Right lobe of liver (tissue), 6 donors: ENCODE data around the gene PALMD. TPM values are rescaled to one million over a fixed set of nuclear protein-coding genes. Genes with fewer than 3 reads are reported as not detected.
A peak's percentile ranks its signal among the peaks of the same experiment; 100 is the strongest.

Experiments
- ATAC-seq, 4 donors: fragments of 200-7000 bp; cut with Tn5 transposase; one replicate each; pipeline ENCODE4 v1.9.1; 2020; ENCODE audit warnings: mild to moderate bottlenecking in 4 of 4, moderate library complexity in 4 of 4
- DNase-seq, 3 donors: peaks; one replicate each; pipeline ENCODE4 v3.0.0-alpha.2; 2020
- H3K27ac ChIP-seq, 3 donors: fragments of 200-600 bp; one replicate each; pipeline ENCODE4 v1.8.0; 2022
- H3K27me3 ChIP-seq, 2 donors: fragments of 200-600 bp; one replicate each; pipeline ENCODE4 v1.8.0; 2022
- H3K36me3 ChIP-seq, 4 donors: fragments of 200-600 bp; sonication (generic) in 1 of 4; one replicate each; pipeline versions ENCODE4 v1.5.1 to v1.8.0; 2017 to 2022; ENCODE audit warnings: control low read depth in 1 of 4
- H3K4me1 ChIP-seq, 4 donors: fragments of 200-600 bp; sonication (generic) in 1 of 4; one replicate each; pipeline versions ENCODE4 v1.5.1 to v1.8.0; 2017 to 2022; ENCODE audit warnings: control low read depth in 1 of 4
- H3K4me3 ChIP-seq, 3 donors: fragments of 200-600 bp; one replicate each; pipeline ENCODE4 v1.8.0; 2022
- H3K9me3 ChIP-seq, 4 donors: fragments of 200-600 bp; sonication (generic) in 1 of 4; one replicate each; pipeline versions ENCODE4 v1.5.1 to v1.8.0; 2017 to 2022; ENCODE audit warnings: control low read depth in 1 of 4
- POLR2A ChIP-seq: fragments of 450-650 bp; IDR thresholded peaks from one replicate; pipeline ENCODE4 v1.6.1; 2017; ENCODE audit warnings: antibody characterized with exemption, mild to moderate bottlenecking
- WGBS: methylation state at CpG from one replicate; pipeline ENCODE4 v1.1.6; 2018; ENCODE audit warnings: low coverage, low lambda C conversion rate; ENCODE audit not compliant: insufficient coverage; ENCODE audit errors: missing lambda C conversion rate; 5-methylcytosine and 5-hydroxymethylcytosine counted together
- intact Hi-C, 2 donors: fragments of 100-400 bp; cut with DNase I; formaldehyde crosslinking; loops; one replicate each; pipeline versions ENCODE4 v1.11.2 to v1.14.1; 2022
- total RNA-seq, 6 experiments: library from RNA; depleted of rRNA in 2 of 6; stranded (reverse); fragments of >200 nt in 2 of 6; fragmentation: NEBNext Ultra II Directional in 3 of 6; extraction: Animal tissue kit (Norgen Biotek cat#: 25700) in 3 of 6; gene quantifications; one replicate each; pipeline versions ENCODE4 v1.1.0 to v1.2.4, GENCODE V29; 2016 to 2023
- TF ChIP-seq, protein P1 (sequence below), 4 donors: fragments of 200-600 bp in 3 of 4; fragments of 450-650 bp in 1 of 4; IDR thresholded peaks; one replicate each; pipeline versions ENCODE4 v1.5.1 to v1.8.0; 2016 to 2022; ENCODE audit warnings: antibody characterized with exemption in 4 of 4, mild to moderate bottlenecking in 2 of 4
- donor health status: DM: no; HTN: yes; CAD: no.
- donor health status: DM: no; HTN: no; CAD: no.
- donor health status: DM: no; HTN: no; CAD: no.
- donor health status: DM: no; HTN: yes; CAD: no.
- donor health status: DM: no; HTN: yes; CAD: no.

The PALMD gene
- total RNA-seq, 6 experiments from 2014 or later = 15.0 to 21.1 (median 18.2) TPM

DNA sequence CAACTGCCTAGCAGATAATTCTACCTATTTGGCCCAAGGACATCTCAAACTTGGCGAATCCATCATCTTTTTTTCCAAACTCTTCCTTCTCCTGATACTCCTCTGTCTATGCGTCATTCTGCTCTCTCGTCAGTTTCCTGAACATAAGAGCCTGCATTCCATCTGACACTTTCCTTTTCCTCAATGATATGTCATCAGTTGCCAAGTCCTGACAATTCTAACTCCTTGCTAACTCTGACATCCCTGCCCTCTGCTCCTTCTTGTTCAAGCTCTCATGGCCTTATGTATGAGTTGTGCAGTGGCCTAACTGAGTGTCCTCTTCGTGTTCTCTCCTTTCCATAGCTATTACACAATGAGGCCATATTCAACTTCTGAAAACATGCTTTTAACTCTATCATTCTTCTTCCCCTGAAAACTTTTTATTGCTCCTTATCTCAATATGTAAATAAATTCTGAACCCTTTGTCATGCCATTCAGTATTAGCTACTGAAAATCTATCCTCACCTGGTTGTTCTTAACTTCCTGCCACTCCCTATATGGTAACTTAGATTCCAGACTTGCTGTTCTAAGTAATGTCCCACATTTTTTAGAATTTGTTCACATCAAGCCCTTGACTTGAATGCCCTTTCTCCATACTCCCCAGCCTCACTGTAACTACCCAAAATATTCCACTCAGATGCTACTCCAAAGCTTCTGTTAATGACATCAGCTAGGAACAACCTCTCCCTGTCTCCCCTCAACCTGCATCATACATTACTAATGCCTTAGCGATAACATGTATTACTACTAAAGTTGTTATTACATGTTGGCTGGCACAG is 11.5 kb downstream of the PALMD start:
- Histone ChIP-seq H3K36me3 (no peaks in the 10 kb centered on the region), H3K4me3 (no peak overlapping the region), H3K27me3 (no peaks in the 10 kb centered on the region), H3K9me3 (no peaks in the 10 kb centered on the region), H3K4me1 (peaks cover 0 to 41% (median 11%) of the 10 kb centered on the region in 4 donors), H3K27ac (peak overlapping the region in 1 of 3 donors; percentile 12)
- ATAC-seq (peak in 3 of 4 donors; percentile 32 to 59 (median 53)), DNase-seq (no peak)
- intact Hi-C loops = no loop called here
- 59% methylated on average over 5 of the region's 5 CpGs for WGBS
- no peak for TF ChIP-seq POLR2A
- TF ChIP-seq, protein P1, sequence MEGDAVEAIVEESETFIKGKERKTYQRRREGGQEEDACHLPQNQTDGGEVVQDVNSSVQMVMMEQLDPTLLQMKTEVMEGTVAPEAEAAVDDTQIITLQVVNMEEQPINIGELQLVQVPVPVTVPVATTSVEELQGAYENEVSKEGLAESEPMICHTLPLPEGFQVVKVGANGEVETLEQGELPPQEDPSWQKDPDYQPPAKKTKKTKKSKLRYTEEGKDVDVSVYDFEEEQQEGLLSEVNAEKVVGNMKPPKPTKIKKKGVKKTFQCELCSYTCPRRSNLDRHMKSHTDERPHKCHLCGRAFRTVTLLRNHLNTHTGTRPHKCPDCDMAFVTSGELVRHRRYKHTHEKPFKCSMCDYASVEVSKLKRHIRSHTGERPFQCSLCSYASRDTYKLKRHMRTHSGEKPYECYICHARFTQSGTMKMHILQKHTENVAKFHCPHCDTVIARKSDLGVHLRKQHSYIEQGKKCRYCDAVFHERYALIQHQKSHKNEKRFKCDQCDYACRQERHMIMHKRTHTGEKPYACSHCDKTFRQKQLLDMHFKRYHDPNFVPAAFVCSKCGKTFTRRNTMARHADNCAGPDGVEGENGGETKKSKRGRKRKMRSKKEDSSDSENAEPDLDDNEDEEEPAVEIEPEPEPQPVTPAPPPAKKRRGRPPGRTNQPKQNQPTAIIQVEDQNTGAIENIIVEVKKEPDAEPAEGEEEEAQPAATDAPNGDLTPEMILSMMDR (IDR thresholded peaks at IDR 0.05) = no peak

DNA sequence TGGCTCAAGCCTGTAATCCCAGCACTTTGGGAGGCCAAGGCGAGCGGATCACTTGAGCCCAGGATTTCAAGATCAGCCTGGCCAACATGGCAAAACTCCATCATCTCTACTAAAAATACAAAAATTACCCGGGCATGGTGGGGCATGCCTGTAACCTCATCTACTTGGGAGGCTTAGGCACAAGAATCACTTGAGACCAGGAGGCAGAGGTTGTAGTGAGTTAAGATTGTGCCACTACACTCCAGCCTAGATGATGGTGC is 12.0 kb downstream of the PALMD start:
- H3K36me3 ChIP-seq = no peaks in the 10 kb centered on the region
- ATAC-seq (no peak), DNase-seq (no peak)
- H3K27ac ChIP-seq = no peak overlapping the region
- intact Hi-C loops = no loop called here
- TF ChIP-seq, protein P1 (IDR thresholded peaks at IDR 0.05) = no peak
- TF ChIP-seq POLR2A = no peak
- no peaks in the 10 kb centered on the region for H3K27me3 ChIP-seq
- 100% methylated on average over 3 of the region's 3 CpGs for WGBS
- H3K4me3 ChIP-seq = no peak overlapping the region
- no peaks in the 10 kb centered on the region for H3K9me3 ChIP-seq
- H3K4me1 ChIP-seq = peaks cover 0 to 41% (median 8%) of the 10 kb centered on the region in 4 donors

DNA sequence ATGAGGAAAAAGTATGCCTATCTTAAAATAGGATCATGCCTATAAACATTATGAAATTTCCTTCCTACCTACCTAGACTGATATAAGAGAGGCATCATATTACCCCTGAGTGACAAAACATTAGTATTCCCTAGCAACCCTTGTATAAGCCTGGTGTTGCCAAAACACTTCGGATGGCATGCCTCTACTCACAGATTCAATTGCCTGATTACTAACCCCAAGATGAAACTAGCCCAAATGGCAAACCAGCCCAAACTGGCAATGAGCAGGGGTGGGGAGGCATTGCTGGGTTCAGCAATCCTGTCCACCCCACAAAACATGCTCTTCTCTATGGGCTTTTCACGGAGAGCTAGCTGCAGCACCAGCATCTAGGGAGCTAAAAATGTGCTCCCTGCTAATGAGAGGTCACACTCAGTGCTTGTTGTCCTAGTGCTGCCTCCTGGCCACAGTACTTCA is 13.9 kb downstream of the PALMD start:
- Histone ChIP-seq H3K36me3 (no peaks in the 10 kb centered on the region), H3K4me3 (no peak overlapping the region), H3K4me1 (peaks cover 0 to 30% (median 0%) of the 10 kb centered on the region in 4 donors), H3K27me3 (no peaks in the 10 kb centered on the region), H3K9me3 (no peaks in the 10 kb centered on the region), H3K27ac (peak overlapping the region in 1 of 3 donors; percentile 4)
- ATAC-seq = peak in 3 of 4 donors; percentile 19 to 69 (median 26)
- WGBS = 43% methylated on average over 1 of the region's 2 CpGs
- intact Hi-C loops = no loop called here
- DNase-seq = no peak
- TF ChIP-seq, protein P1 (IDR thresholded peaks at IDR 0.05) = no peak
- TF ChIP-seq POLR2A = no peak

DNA sequence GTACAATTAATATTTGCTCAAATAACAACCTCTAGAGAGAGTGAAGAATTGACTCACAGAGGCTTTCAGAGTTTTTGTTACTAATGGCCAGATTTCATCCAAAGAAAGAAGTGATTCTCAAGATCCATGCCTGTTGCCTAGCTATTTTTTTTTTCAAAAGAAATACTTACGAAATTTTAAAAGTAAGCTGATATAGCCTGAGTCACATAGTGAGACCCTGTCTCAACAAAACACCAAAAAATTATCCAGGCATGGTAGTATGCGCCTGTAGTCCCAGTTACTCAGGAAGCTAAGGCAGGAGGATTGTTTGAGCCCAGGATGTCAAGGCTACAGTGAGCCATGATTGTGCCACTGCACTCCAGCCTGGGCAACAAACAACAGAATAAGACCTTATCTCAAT is 14.6 kb downstream of the PALMD start:
- H3K27me3 ChIP-seq = no peaks in the 10 kb centered on the region
- WGBS = 90% methylated on average over 2 of the region's 2 CpGs
- DNase-seq (no peak), ATAC-seq (no peak)
- TF ChIP-seq POLR2A = no peak
- peaks cover 0 to 27% (median 0%) of the 10 kb centered on the region in 4 donors for H3K4me1 ChIP-seq
- no peaks in the 10 kb centered on the region for H3K36me3 ChIP-seq
- H3K9me3 ChIP-seq = no peaks in the 10 kb centered on the region
- intact Hi-C loops = no loop called here
- peak overlapping the region in 1 of 3 donors; percentile 4 for H3K27ac ChIP-seq
- no peak overlapping the region for H3K4me3 ChIP-seq

DNA sequence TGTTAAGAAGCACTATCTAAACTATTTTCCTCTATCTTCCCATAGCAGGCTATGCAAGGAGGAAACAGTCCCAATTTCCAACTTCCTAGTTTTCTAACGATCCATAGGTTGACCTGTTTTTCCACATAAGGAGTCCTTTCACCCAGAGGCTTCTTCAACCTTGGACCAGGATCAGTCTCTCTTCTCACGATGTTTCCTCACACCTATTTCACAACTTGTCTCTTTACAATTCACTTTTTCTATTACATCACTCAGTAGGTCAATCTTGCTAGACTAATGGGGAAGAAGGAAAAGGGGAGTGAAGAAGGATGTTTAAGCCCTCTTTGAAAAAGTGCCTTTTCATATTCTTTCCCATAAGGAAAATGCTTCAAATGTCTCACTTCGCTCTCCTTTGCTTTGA is 15.9 kb downstream of the PALMD start:
- Histone ChIP-seq H3K27me3 (no peaks in the 10 kb centered on the region), H3K4me1 (peaks cover 0 to 22% (median 0%) of the 10 kb centered on the region in 4 donors), H3K36me3 (no peaks in the 10 kb centered on the region), H3K9me3 (no peaks in the 10 kb centered on the region), H3K4me3 (no peak overlapping the region), H3K27ac (peak overlapping the region in 2 of 3 donors; percentile 8 to 53)
- intact Hi-C loops = no loop called here
- 47% methylated on average over 3 of the region's 3 CpGs for WGBS
- TF ChIP-seq POLR2A = no peak
- TF ChIP-seq, protein P1 (IDR thresholded peaks at IDR 0.05) = no peak
- peak; percentile 31 to 69 (median 43) for ATAC-seq
- no peak for DNase-seq
